Activated CD8-positive, alpha-beta memory T cell treated with anti-CD3 and anti-CD28 coated beads, Interleukin-2, amount 50 U/mL, for 24 hours (primary cell): ENCODE data around the gene PIP5K1B.

Experiments used
- DNase-seq: peaks from one replicate; pipeline ENCODE4 v3.0.0-alpha.2; 2020; ENCODE audit errors: extremely low read depth

Gene PIP5K1B

DNA sequence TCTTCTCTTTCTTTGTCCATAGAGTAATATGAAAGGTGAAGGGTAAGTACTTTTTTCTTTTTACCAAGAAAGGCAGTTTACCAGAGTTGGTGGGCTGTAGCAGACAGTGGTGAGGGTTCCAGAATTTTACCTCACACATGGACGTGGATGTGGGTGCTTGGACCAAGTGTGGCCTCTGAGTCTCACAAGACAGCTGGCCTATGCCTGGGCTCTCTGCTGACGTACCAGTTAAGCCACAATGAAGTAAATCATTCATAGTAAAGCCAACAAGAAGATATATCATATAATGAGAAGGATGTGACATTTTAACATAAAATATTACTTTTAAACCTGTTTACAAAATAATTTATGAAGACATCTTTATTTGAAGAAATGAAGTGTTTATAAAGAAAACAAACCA is 202.9 kb downstream of the PIP5K1B start:
- no peak for DNase-seq

DNA sequence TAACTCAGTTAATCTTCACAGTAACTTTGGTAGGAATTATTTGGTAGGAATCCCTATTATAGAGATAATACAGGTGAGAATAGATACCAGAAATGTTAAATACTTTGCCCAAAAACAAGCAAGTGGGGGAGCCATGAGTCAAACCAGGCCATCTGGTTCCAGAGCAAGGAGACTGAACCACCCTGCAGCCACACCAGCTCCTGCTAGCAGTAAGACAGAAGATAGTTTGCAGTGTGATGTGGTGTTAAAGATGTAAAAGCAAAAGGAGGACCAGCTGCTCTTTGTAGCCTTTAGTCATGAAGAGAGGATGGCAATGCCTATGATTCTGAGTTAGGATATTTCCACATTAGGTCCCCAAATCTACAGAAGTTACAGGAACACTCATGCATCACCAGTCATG is 207.5 kb downstream of the PIP5K1B start:
- no peak for DNase-seq

DNA sequence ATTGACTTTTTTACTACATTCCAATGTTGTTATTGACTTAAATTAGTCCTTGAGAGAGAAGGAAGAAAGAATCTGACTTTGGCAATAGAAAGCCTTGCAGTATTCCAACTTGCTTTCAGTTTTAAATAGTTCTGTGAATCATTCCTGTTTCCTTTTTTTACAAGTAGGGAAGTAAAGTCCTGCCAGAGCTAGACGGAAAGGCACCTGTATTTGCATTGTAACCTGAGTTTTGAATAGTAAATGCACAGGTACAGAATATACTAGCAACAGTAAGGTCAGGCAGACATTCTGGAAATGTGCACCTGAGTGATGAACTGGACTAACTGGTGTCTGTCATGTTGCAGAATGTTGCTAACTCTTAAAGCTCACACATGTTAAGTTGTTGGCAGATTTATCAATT is 208.0 kb downstream of the PIP5K1B start:
- no peak for DNase-seq

DNA sequence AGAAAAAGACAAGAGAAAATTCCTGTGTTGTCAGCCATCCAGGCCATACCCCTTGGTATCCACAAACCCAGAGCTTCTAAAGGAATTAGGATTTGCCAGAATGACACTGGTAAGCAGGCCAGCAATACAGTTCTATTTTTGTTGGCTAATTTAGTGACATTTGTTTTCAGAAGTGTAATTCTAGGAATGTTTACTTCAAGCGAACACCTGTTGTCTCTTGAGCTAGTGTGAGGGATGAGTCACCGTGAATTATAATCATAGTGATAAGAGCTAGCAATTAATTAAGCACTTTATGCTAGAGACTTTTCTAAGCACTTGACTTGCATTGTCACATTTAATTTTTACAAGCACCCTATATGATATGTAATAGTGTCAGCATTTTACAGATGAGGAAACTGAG is 209.7 kb downstream of the PIP5K1B start:
- no peak for DNase-seq

DNA sequence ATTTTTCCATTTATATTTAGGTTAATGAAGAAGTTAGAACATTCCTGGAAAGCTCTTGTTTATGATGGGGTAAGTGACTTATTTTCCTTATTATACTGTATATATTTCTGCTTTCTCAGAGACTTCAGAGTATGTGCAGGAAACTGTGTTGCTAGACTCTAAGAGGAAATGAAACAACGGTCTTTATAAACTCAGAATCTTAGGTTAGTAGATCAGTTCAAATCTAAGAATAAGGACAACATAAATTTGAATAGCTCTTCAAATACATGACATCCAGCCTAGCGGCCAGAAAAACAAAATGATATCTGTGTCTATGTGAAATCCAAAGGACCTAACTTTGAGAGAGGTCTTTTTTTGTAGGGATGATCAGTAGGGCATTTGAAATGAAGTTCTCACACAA is 214.6 kb downstream of the PIP5K1B start:
- no peak for DNase-seq

DNA sequence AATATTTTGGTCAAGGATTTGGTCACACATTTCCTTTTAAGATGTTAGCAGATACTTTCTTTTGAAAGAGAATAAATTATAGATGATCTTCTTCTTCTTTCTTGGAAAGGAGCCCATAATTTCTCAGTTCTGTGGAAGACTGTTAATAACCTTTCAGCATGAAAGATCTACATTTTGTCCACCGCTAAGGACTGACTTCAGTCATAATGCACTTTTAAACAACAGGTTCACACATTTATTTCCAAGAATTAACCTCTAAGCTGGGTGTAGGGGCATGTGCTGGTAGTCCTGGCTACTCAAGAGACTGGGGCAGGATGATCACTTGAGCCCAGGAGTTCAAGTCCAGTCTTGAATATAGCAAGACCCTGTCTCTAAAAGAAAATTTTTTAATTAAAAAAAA is 215.9 kb downstream of the PIP5K1B start:
- DNase-seq = no peak

DNA sequence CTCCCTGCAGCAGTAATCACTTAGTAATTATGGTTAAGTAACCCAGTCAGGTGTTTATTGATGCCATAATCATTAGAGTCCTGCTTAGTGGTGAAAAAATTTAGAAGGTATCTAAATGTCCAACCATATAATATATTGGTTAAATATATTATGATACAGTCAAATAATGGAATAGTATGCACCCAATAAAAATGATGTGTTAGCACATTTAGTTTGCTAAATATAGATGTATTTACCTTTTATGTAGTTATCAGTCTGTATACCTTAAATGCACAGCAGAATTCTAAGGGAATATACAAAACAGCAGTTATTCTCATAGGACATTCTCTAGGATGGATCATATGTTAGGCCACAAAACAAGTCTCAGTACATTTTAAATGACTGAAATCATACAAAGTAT is 218.4 kb downstream of the PIP5K1B start:
- no peak for DNase-seq

DNA sequence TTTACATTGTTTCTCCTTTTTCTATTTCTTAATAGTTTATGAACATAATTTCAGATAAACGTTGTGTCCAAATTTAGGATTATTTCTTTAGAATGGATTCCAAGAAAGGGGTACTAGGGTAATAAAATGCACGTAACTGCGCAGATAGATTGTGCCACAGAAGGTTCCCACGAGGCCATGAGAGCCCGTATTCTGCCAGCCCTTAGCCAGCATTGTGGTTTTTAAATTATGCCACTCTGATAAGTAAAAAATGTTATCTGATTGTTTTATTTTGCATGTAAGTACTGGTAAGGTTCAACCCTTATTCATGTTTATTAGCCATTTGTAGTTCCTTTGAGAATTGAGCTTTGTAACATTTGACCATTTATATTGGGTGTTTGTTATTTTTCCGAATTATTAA is 220.1 kb downstream of the PIP5K1B start:
- no peak for DNase-seq

DNA sequence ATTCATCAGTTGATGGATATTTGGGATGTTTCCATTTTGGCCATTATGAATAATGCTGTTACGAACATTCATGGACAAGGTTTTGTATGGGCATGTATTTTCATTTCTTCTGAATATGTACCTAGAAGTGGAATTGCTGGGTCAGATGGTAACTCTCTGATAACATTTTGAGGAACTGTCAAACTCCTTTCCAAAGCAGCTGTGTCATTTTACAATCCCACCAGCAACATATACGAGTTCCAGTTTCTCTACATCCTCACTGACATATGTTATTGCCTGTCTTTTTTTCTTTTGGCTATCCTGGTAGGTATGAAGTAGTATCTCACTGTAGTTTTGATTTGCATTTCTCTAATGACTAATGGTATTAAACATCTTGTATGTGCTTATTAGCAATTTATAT is 222.1 kb downstream of the PIP5K1B start:
- no peak for DNase-seq

DNA sequence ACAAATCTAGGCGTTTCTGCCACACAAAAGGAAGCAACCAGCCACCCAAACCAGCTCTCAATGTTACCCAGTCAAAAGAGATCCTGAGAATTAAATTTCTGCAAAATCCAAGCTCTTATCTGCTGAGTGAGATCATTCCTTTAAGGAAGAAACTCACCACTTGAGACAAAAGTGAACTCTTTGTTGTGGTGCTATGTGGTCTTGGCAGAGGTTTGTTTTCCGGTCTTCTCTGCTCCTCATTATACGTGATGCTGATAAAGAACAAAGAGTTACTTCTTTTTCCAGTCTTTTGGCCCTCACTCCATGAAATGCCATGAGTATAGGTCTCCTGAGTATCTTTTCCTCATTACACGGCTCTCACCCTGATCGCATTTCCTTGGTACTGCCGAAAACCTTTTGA is 226.8 kb downstream of the PIP5K1B start:
- no peak for DNase-seq

DNA sequence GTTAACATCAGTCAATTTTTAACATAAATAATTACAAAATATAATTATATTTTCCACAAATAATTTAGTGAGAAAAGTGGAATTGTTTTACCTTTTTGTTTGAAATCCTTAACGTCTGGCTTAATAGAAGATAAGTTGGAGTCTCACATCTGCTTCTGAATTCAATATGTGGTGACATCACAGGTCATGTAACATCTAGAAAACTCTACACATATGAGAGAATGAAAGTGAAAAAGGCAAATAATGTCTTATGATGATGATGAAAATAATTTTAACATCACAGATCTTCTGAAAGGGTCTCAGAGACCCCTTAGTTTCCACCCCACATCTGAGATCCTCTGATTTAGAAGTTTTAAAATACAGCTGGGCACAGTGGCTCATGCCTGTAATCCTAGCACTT is 227.4 kb downstream of the PIP5K1B start:
- DNase-seq = no peak

DNA sequence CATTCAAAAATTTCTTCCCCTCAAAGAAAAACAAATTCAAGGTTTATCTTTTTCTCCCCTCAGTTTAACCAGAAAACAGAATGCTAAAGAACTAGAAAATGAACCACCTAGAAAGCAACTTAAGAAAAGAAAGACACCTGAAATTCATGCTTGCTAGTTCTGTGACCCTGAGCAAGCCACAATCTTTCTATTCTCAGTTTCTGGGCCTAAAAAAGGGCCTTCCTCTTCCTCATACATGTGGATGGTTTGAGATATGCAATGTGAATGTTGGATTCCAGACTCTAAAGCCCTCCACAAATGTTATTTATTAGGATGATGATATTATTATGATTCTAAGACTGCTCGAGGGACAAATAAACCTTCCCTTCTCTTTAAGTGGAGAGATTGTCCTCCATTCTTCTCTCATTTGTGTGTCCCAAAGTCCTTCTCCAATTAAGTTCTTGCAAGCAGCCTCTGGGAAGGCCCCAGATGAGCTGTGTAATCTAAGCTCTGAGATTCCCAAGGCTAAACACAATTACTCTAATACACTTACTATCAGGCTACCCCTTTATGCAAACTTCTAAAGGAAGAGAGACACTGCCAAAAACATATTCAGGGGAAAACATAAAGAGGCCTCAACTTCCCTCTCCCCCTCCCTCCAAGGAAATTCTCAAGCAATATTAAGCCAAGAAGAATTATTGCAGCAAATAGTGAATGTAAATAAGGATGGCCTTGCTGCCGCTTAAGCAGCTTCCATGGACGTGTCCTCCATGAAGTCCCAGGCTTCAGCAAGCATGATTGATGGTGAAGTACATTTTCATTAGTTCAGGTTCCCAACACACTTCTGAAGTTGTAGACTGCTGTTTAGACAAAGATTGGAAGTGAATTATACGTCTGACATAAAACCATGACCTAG is 228.6 kb downstream of the PIP5K1B start:
- DNase-seq = no peak

DNA sequence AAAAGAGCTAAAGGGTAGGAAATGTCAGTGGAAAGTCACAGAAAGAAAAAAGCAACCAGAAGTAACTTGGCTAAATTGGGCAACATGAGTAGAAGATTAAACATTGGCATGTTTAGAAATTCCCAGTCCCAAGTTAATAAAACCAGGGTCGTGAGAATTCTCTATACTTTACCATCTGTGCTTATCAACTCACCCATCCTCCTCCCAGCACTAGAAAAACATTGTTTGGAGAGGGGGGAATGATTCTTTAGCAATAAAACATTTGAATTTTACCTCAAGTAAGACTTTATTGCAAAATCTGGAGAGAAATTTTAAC is 229.2 kb downstream of the PIP5K1B start:
- DNase-seq = no peak

DNA sequence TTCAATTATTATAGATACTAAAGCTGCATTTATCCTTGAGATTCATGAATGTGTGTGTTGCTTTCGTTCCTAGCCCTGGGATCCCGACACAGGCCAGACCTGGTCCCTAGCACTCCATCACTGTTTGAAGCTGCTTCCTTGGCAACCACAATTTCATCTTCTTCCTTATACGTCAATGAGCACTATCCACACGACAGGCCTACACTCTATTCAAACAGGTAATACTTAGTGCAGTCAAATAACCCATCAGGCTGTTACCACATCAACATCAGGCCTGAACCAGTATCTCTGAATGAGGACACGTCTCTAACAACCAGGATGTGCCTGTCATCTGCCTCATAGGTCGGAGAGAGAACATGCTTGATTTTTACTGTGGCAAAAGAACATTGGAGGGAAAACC is 235.5 kb downstream of the PIP5K1B start:
- no peak for DNase-seq

DNA sequence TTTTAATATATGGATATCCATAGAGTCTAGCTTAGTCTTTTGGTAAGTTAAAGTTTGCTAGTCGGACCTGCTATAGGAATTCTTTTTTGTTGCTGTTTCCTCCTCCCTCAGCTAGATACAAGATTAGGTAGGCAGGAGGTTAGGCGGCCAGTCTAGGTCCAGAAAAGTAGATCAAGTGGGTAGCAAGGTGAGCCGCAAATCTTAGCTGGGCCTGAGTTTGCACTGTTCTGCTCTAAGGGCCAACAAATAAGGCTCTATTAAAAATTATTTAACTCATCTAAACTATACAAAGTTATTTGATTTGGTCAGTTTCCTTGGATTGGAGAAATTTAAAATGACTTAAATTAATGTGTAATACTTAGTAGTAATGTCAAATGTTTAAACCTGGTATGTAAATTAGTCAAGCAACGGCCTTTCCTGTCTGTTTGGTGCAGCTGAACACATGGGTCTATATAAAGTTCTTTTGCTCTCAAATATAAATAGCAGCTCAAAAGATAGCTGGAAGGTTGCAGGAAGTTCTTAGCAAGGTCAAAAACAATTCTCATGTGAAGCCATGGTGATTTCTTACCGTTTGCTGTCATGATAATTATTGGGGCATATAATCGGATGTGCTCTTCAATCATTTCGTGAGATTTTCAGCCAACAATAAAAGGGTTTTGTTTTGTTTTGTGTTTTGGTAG is 236.9 kb downstream of the PIP5K1B start:
- DNase-seq = no peak

DNA sequence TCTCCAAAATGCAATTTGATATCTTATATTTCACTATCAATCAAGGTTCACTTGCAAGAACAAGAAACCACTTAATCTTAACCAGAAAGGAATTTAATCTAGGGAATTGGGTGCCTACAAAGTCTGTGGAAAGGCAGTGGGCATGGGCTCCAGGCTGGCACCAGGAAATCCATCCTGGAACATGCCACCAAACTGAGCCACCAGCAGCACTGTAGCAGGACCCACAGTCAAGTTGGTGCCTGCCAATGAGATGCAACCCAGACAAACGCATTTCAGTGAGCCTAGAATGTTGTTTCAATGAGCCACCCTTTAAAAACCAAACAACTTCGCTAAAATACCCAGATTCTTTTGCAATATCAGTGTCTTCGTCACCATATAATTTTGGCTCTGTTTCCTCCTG is 237.8 kb downstream of the PIP5K1B start:
- no peak for DNase-seq

DNA sequence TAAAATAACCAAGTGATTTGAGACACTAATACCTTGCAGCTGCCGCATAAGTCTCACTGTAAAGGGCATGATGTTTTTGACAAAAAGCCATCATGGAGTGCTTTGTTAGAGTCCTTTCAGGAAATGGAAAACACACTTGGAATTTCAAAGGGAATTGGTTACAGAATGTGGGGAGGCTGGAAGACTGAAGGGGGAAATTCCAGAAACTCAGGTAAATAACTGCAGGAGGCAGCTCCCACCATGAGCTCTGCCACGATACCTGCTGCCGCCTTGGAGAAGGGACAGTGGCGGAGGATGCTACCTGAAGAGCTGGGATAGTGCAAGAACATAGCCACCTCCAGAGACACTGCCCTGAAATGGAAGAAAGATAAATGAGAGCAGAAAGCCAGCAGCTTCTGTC is 242.0 kb downstream of the PIP5K1B start:
- DNase-seq = no peak

DNA sequence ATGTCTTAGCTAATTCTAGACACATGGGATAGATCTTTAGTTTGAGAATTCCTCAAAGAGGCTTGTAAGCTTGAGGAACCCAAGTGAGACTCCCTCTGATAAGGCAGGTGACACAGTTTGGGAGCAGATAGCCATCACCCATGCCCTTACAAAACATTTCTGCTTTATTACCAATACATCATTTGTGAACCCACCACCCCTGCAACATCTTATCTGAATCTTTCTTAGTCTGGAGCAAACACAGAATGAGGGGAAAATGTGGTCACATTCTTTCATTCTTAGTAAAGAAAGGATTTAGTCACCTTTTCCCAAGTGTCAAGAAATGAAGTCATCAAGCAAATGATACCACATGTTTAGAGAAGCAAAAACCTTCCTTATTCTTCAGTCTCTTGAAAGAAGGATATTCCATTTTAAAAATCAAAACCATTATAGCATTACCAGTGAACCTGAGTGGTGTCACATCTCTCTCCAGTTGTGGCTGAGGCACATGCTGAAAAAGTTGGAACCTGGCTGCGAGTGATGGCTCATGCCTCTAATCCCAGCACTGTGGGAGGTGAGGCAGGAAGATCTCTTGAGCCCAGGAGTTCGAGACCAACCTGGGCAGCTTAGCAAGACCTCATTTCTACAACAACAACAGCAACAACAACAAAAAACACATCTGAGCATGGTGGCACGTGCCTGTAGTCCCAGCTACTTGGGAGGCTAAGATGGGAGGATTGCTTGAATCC is 243.0 kb downstream of the PIP5K1B start:
- DNase-seq = no peak

DNA sequence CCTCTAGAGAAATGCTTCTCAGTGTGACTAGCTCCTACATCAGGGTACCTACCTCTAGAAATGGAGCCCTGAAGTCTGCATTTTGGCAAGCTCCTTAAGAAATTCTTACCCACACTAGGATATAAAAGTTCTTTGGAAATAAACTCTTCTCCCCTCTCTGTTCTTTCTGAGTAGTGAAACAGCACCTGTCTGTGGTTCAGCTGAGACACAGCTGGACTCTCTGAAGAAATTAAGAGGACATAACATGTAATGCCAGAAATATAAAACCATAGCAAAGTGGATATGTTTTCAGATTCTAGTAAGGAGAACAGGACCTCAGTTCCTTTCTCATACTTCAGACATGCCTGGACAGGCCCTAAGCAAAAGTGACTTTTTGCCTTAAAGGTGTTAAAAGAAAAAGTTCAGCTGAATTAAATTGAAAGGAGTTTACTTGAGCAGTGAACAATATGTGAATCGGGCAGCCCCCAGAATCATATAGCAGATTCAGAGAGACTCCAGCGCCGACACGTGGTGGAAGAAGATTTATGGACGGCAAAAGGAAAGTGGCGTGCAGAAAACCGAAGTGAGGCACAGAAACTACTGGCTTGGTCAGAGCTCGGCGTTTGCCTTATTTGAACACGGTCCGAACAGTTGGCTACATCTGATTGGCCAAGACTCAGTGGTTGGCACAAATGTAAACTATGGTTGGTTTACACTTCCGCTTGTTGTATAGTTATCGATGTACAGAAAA is 244.4 kb downstream of the PIP5K1B start:
- DNase-seq = no peak

DNA sequence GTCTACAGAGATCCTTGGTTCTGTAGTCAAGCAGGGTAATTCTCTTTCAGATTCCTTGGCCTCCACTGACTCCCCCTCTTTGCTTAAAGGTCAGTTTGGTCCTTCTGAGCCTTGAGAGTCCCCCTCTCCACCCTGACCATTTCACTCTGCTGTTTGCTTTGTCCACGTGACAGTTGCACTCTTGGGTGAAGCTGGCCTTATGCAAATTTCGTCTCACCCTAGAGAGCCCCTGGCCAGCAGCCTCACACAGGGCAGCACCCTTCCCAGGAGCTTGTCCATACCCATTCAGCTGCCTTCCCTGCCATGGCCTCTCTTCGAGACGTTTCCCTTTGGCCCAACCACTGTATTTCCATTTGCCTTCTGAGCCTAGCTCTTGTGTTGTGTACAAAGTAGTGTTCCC is 245.1 kb downstream of the PIP5K1B start:
- no peak for DNase-seq

DNA sequence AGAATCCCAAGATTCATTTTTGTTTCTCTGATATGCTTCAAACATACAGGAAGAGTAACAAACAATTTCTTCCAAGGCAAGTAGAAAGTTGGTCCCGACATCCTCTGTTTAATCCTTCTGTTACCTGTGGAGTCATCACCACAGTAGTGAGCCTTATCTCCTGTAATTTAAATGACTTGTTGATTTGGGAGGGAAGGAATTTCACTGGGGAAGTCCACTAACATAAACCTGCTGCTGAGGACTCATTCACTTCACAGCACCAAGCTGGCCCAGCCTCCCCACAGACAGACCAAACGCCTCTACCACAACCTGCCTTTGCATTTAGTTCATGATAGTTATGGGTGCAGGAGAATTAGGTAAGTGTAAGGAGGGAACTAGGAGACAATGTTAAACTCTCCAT is 245.6 kb downstream of the PIP5K1B start:
- no peak for DNase-seq
